Esophagus squamous epithelium (tissue), 4 donors: Measurements from ENCODE around the gene ATP11A.

Experiments used
- CTCF ChIP-seq, 6 experiments: fragments of 450-650 bp in 4 of 6; fragments of 200-600 bp in 2 of 6; sonication (generic) in 2 of 6; IDR thresholded peaks; one replicate each; pipeline ENCODE4 v1.5.1; 2016 to 2019; ENCODE audit warnings: antibody characterized with exemption in 6 of 6, mild to moderate bottlenecking in 4 of 6, moderate library complexity in 4 of 6
- POLR2A ChIP-seq, 4 donors: fragments of 450-650 bp; IDR thresholded peaks; one replicate each; pipeline ENCODE4 v1.6.1; 2017; ENCODE audit warnings: antibody characterized with exemption in 4 of 4, mild to moderate bottlenecking in 4 of 4, moderate library complexity in 3 of 4

- TF ChIP-seq POLR2A (IDR thresholded peaks at IDR 0.05): no peak
- TF ChIP-seq CTCF (IDR thresholded peaks at IDR 0.05): no peak
Measured at GRCh38 chr13:112653071-112653470, 36.8 kb upstream of the ATP11A start.
